ENCODE measurements around the gene KIR3DL1.
A peak's percentile ranks its signal among the peaks of the same experiment; 100 is the strongest.
"Not testable (repeated sequence)": the region's sequence is repeated elsewhere in the genome, so short reads cannot be mapped to it uniquely, and the experiment has no call there.

Gene KIR3DL1

GRCh38 chr19:54816251-54816650 lies at the start of gene KIR3DL1:
KIR3DL1 (plus strand) TSS chr19:54816468.
- not testable (repeated sequence) for DNase-seq

GRCh38 chr19:54769646-54770045 lies 46.6 kb upstream of the KIR3DL1 start, which contains the start of gene KIR2DL1:
KIR2DL1 (plus strand) TSS chr19:54769793; CDS start chr19:54769851, 58 bp downstream.
- not testable (repeated sequence) for DNase-seq

DNA sequence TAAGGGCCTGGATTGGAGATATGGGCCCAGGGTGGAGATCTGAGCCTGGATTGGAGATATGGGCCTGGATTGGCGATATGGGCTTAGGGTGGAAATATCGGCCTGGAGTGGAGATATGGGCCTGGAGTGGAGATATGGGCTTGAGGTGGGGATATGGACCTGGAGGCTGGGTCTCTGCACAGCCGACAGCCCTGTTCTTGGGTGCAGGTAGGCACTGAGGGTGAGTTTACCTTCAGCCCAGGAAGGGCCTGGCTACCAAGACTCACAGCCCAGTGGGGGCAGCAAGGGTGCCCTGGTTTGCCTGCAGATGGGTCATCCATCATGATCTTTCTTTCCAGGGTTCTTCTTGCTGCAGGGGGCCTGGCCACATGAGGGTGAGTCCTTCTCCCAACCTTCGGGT lies 45.8 kb upstream of the KIR3DL1 start:
- DNase-seq = not testable (repeated sequence)

GRCh38 chr19:54771018-54771960 lies 45.0 kb upstream of the KIR3DL1 start:
- DNase-seq = not testable (repeated sequence)

GRCh38 chr19:54772666-54773065 lies 43.6 kb upstream of the KIR3DL1 start:
- not testable (repeated sequence) for DNase-seq

DNA sequence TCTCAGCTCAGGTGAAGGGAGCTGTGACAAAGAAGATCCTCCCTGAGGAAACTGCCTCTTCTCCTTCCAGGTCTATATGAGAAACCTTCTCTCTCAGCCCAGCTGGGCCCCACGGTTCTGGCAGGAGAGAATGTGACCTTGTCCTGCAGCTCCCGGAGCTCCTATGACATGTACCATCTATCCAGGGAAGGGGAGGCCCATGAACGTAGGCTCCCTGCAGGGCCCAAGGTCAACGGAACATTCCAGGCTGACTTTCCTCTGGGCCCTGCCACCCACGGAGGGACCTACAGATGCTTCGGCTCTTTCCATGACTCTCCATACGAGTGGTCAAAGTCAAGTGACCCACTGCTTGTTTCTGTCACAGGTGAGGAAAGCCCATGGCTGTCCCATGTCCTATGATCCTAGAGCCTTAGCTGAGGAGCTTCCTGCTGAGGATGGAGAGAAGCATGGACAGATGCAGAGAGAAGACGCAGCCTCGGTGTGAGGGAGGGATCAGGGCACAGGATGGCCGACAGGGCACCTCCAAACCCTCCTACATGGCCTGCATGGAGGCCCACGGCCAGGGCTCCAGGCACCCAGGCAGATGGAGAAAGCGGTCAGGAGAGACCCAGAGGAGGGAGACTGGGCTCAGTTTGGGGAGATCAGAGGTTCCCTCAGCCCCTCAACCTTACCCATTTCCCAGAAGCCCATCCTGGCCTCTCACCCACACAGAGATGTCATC lies 41.0 kb upstream of the KIR3DL1 start:
- not testable (repeated sequence) for DNase-seq

DNA sequence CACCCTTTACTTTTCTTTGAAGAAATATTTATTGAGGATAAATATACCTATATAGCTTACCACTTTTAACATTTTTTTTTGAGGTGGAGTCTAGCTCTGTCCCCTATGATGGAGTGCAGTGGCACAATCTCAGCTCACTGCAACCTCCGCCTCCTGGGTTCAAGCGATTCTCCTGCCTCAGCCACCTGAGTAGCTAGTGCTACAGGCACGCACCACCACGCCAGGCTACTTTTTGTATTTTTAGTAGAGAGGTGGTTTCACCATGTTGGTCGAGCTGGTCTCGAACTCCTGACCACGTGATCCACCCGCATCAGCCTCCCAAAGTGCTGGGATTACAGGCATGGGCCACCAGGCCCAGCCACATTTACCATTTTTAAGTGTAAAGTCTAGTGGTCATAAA lies 40.4 kb upstream of the KIR3DL1 start:
- not testable (repeated sequence) for DNase-seq

DNA sequence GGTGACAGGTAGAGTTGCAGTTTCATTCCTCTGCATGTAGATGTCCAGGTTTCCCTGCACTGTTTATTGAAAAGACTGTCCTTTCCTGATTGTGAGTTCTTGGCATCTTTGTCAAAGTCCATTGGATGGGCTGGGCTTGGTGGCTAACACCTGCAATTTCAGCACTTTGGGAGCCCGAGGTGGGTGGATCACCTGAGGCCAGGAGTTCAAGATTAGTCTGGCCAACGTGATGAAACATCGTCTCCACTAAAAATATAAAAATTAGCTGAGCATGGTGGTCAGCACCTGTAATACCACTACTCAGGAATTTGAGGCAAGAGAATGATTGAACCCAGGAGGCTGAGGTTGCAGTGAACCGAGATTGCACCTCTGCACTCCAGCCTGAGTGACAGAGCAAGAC lies 38.4 kb upstream of the KIR3DL1 start:
- DNase-seq = not testable (repeated sequence)

GRCh38 chr19:54778896-54779295 lies 37.4 kb upstream of the KIR3DL1 start:
- not testable (repeated sequence) for DNase-seq

DNA sequence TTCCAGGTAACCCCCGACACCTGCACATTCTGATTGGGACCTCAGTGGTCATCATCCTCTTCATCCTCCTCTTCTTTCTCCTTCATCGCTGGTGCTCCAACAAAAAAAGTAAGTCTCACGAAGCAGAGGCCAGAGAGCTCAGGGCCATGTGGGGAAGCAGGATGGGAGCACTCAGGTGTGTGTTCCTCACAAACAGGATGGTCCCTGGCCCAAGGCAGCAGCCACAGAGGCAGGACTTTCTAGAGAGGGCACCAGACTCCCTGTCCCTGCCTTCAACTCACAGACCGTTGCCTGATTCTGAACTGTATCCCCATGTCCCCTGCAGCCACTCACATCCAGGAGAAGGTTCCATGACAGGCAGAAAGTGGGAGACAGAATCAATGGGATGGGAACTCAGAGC lies 33.4 kb upstream of the KIR3DL1 start:
- DNase-seq = not testable (repeated sequence)

GRCh38 chr19:54786091-54786723 lies 30.1 kb upstream of the KIR3DL1 start:
- DNase-seq = not testable (repeated sequence)

- DNase-seq = peak; percentile 16
Measured at GRCh38 chr19:54788154-54788553, 28.1 kb upstream of the KIR3DL1 start.

DNA sequence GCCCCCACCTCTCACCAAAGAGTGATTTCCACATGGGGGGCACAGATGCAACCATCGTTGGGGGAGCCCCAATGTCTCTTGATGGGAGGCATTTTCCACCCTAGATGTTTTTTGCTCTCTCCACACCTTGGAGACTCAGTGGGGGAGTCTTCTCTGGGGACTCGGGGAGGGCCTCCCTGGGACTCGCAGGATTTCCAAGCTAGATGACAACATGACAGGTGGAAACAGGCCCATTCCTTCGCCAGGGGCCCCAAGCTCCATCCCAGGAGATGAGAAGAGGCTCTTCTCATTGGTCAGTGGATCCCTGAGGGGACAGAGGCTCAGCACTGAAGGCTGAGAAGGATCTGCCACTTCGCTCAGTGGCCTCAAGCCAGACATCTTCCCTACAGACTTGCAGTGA lies 25.6 kb upstream of the KIR3DL1 start:
- no peak for DNase-seq

- no peak for DNase-seq
Measured at GRCh38 chr19:54791476-54791875, 24.8 kb upstream of the KIR3DL1 start.

DNA sequence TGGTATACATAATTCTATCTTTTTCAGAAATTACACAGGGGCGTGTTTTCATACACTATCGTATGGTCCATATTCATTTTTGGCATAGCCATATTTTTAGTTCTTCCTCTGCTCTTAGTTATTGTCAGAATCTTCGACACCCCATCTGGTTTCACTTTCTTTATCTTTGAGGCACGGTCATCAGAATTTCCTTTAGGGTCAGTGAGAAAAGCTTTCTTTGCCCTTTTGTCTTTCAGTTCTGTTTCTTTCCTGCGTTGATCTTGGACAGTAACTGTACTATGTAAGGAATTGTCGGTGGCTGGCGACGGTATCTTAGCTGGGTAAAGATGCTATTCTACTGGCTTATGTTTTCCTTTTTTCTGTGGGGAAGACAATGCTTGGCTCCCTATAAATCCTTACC lies 23.5 kb upstream of the KIR3DL1 start:
- DNase-seq = peak; percentile 16

DNA sequence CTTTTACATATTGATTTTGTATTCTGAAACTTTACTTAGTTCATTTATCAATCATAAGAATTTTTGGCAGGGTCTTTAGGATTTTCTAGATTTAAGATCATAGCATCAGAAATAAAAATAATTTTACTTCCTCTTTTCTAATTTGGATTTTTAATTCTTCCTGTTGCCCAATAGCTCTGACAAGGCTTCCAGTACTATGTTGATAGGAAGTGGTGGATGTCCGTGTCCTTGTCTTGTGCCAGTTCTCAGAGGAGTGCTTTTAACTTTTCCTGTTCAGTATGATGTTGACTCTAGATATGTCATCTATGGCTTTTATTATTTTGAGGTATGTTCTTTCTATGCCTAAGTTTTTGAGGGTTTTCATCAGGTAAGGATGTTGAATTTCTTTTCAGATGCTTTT lies 20.5 kb upstream of the KIR3DL1 start:
- peak; percentile 29 for DNase-seq

DNA sequence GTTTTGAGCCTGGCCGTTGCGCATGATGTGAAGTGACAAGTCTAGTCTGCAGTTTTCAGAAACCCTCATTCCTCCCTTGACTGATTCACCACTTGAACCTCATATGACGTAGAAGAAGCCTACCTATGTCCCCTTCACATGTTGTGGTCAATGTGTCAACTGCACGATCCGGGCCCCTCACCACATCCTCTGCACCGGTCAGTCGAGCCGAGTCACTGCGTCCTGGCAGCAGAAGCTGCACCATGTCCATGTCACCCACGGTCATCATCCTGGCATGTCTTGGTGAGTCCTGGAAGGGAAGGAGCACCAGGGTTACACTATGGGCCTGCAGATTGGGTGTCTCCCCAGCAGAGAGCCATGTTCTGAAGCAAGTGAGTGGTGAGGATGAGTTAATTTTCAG lies 12.9 kb upstream of the KIR3DL1 start, which contains the start of gene KIR2DL4:
Gene KIR2DL4, plus strand, starts transcription at position 201 of the 400 bp plus-strand sequence. Its CDS starts 42 bp downstream, at position 243.
- DNase-seq = no peak

- no peak for DNase-seq
Measured at GRCh38 chr19:54804101-54804500, 12.2 kb upstream of the KIR3DL1 start.

DNA sequence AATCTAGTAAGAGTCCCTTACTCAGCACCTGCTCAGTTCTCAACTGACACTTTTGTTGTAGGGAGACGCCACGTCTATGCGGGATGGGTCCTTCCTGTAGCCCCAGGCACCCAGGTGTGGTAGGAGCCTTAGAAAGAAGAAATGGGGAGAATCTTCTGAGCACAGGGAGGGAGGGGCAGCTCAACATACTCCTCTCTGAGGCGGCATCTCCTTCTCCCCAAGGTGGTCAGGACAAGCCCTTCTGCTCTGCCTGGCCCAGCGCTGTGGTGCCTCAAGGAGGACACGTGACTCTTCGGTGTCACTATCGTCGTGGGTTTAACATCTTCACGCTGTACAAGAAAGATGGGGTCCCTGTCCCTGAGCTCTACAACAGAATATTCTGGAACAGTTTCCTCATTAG lies 11.7 kb upstream of the KIR3DL1 start:
- DNase-seq = no peak

- DNase-seq = no peak
Measured at GRCh38 chr19:54805665-54806515, 10.4 kb upstream of the KIR3DL1 start.

- no peak for DNase-seq
Measured at GRCh38 chr19:54806516-54806838, 9.8 kb upstream of the KIR3DL1 start.

DNA sequence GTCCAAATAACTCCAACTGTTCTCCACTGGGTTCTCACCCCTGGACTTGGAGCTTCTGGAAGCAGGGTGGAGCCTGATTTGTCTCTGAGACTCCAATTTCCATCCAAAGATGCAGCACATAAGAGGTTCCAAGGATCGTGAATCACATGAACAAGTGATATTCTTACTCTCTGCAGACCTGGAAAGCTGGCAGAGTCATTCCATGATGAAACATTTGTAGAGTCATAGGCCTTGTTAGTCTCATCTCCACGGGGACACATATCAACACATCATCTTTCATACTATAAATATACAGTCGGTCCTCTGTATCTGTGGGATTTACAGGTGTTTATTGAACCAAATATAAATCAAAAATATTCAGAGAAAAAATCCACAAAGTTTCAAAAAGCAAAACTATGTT lies 1.7 kb upstream of the KIR3DL1 start:
- not testable (repeated sequence) for DNase-seq
